Measurements from ENCODE around the gene PDCD1. TPM values are rescaled to one million over a fixed set of nuclear protein-coding genes. Genes with fewer than 3 reads are reported as not detected.
A peak's percentile ranks its signal among the peaks of the same experiment; 100 is the strongest.

PDCD1 gene
- total RNA-seq, 2 donors from 2014 or later = 0.27 to 0.80 TPM

DNA sequence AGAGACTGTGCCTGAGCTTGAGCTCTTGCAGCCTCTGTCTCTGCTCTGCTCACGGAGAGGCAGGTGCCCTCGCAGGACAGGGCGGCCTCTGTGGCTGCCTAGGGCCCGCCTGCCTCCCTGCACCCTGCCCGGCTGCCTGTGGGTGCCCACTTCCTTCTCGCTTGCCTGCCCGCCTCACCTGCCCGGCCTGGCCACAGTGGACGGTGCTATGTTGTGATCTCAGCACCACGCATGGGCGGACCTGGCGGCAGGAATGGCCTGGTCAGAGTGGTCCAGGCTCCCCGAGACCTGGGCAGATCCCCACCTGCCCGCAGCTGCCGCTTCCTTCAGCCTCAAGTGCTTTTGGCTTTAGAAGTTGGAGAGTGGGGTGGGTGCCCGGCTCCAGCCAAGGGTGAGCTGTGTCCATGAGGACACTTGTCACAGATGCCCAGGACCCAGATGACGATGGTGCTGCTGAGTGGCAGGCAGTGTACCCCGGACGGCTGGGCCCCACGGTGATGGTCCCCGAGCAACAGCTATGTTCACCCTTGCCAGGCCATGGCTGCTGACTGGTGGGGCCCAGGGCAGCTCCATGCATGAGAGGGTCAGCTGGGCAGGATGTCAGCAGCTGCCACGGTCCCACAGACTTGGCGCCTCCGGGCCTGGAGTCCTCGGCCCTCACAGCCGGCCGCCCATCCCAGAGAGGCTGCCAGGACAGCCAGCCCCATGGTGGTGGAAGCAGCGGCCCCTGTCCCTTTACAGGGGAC, 36.2 kb upstream of the PDCD1 start:
- no peak overlapping the region for H3K4me3 ChIP-seq
- no peaks in the 10 kb centered on the region for H3K9me3 ChIP-seq
- H3K27me3 ChIP-seq (replicated peaks; ENCODE audit: insufficient read depth) = no peaks in the 10 kb centered on the region
- DNase-seq (ENCODE audit: low spot score) = no peak
- H3K27ac ChIP-seq = peak overlapping the region; percentile 85 to 86
- H3K4me1 ChIP-seq (replicated peaks) = peaks cover 29% of the 10 kb centered on the region
- TF ChIP-seq CTCF (IDR thresholded peaks at IDR 0.05) (no peak), POLR2A (IDR thresholded peaks at IDR 0.05) (no peak), POLR2AphosphoS5 (IDR thresholded peaks at IDR 0.05) (no peak)
- H3K36me3 ChIP-seq = no peaks in the 10 kb centered on the region
- intact Hi-C loops (cut with DNase I) = no loop called here
- 86% methylated on average over 20 of the region's 28 CpGs for WGBS

DNA sequence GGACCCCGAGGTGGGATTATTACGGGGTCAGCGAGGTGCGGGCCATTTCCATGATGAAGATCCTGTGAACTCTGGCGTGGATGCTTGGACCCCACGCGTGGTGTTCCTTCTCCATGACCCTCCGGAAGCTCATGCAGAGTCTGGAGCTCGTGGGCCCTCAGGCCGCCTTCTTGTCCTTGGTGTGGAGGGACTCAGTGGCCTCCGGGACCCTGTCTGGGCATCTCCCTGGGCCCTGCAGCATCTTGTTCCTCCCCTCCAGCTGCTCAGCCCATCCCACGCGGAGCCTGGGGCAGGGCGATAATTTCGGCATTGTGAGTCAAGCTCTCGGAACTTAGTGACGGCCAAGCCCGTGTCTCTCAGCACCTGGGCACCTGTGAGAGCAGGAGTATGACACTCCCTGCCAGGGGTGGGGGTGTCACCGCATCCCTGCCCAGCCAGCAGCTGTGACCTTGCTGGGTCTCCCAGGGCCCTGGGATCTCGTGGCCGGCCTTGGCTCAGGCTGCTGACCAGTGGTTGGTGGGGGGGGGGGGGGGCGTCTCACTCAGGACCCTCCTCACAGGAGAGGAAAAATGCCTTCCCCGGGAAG, 35.5 kb upstream of the PDCD1 start:
- H3K27ac ChIP-seq = peak overlapping the region in 1 of 2 donors; percentile 85
- H3K4me1 ChIP-seq (replicated peaks) = peaks cover 29% of the 10 kb centered on the region
- DNase-seq (ENCODE audit: low spot score) = no peak
- H3K27me3 ChIP-seq (replicated peaks; ENCODE audit: insufficient read depth) = no peaks in the 10 kb centered on the region
- no peak overlapping the region for H3K4me3 ChIP-seq
- no peak for TF ChIP-seq POLR2AphosphoS5 (IDR thresholded peaks at IDR 0.05)
- TF ChIP-seq CTCF (IDR thresholded peaks at IDR 0.05) = no peak
- TF ChIP-seq POLR2A (IDR thresholded peaks at IDR 0.05) = no peak
- H3K9me3 ChIP-seq = no peaks in the 10 kb centered on the region
- intact Hi-C loops (cut with DNase I) = no loop called here
- 88% methylated on average over 19 of the region's 23 CpGs for WGBS
- no peaks in the 10 kb centered on the region for H3K36me3 ChIP-seq

GRCh38 chr2:241893265-241893664, 34.6 kb upstream of the PDCD1 start:
- DNase-seq (ENCODE audit: low spot score) = no peak
- WGBS = 89% methylated on average over 16 of the region's 16 CpGs

GRCh38 chr2:241892299-241893137, 33.8 kb upstream of the PDCD1 start:
- Histone ChIP-seq H3K36me3 (no peaks in the 10 kb centered on the region), H3K27ac (peak overlapping the region; percentile 90 to 93), H3K27me3 (replicated peaks; ENCODE audit: insufficient read depth) (no peaks in the 10 kb centered on the region), H3K4me1 (replicated peaks) (peaks cover 29% of the 10 kb centered on the region), H3K9me3 (no peaks in the 10 kb centered on the region), H3K4me3 (no peak overlapping the region)
- WGBS = 59% methylated on average over 22 of the region's 22 CpGs
- TF ChIP-seq POLR2AphosphoS5 (IDR thresholded peaks at IDR 0.05) (no peak), CTCF (IDR thresholded peaks at IDR 0.05) (no peak), POLR2A (IDR thresholded peaks at IDR 0.05) (no peak)
- DNase-seq (ENCODE audit: low spot score) = no peak
- intact Hi-C loops (cut with DNase I) = no loop called here

More at GRCh38 chr2:241893265-241893664, 34.6 kb upstream of the PDCD1 start:
- no peak overlapping the region for H3K4me3 ChIP-seq
- no peaks in the 10 kb centered on the region for H3K27me3 ChIP-seq (replicated peaks; ENCODE audit: insufficient read depth)
- H3K36me3 ChIP-seq = no peaks in the 10 kb centered on the region
- peaks cover 29% of the 10 kb centered on the region for H3K4me1 ChIP-seq (replicated peaks)
- peak overlapping the region; percentile 90 to 93 for H3K27ac ChIP-seq
- H3K9me3 ChIP-seq = no peaks in the 10 kb centered on the region
- intact Hi-C loops (cut with DNase I) = no loop called here
- no peak for TF ChIP-seq POLR2A (IDR thresholded peaks at IDR 0.05)
- TF ChIP-seq CTCF (IDR thresholded peaks at IDR 0.05) = no peak
